ES-I3 (cell line): ENCODE measurements around the gene IFNA7.

Experiments used
- H3K36me3 ChIP-seq: 2 replicates; pipeline ENCODE4 v1.6.1; 2013; ENCODE audit warnings: mild to moderate bottlenecking, low read length, control low read depth, moderate library complexity; ENCODE audit not compliant: insufficient read depth
- H3K4me1 ChIP-seq: 2 replicates; pipeline ENCODE4 v1.6.1; 2013; ENCODE audit warnings: mild to moderate bottlenecking, control low read depth, low read length; ENCODE audit not compliant: insufficient read depth
- H3K9ac ChIP-seq: 2 replicates; pipeline ENCODE4 v1.6.1; 2013; ENCODE audit warnings: low read depth, mild to moderate bottlenecking, low read length, moderate library complexity
- H3K9me3 ChIP-seq: 2 replicates; pipeline ENCODE4 v1.6.1; 2013; ENCODE audit warnings: mild to moderate bottlenecking, low read length, moderate library complexity; ENCODE audit not compliant: control insufficient read depth, insufficient read depth

The IFNA7 gene

DNA sequence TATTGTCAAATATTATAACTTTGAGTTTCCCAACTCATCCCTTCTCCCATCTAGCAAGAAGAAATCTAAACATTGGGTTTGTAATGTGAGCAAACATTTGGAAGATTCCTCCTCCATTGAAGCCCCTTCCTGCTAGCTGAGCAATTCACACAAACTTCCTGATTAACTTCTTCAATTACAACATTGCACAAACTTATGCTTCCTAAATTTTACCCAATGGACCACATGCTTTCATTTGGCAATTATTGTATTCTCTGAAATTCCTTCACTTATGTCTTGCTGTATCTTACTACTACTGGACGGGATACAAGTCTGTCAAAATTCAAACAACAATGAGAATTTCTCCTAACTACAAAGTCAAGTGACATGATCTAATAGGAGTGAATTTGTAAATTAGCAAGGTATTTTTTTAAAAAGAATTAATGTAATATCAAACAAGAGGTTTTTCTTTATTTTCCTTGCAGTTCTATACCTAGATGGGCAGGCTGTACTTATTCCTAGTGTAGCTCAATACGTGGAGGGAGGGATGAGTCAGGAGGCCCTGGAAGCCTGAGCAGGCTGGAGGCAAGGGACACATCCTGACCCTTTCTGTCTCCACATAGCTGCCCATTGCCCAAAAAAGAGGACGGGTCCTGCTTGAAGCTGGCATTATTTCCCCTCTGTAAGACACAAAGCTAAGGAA lies 48.5 kb downstream of the IFNA7 start:
- peak overlapping the region; percentile 11; the same call in 1 of the 2 replicates for H3K9ac ChIP-seq
- no peaks in the 10 kb centered on the region for H3K36me3 ChIP-seq
- peaks cover 2% of the 10 kb centered on the region; the same call in 1 of the 2 replicates for H3K4me1 ChIP-seq
- no peaks in the 10 kb centered on the region; the same call in 1 of the 2 replicates for H3K9me3 ChIP-seq
